ENCODE measurements around the gene SLC38A4. TPM values are rescaled to one million over a fixed set of nuclear protein-coding genes. Genes with fewer than 3 reads are reported as not detected.
A peak's percentile ranks its signal among the peaks of the same experiment; 100 is the strongest.

Gene SLC38A4, protein sequence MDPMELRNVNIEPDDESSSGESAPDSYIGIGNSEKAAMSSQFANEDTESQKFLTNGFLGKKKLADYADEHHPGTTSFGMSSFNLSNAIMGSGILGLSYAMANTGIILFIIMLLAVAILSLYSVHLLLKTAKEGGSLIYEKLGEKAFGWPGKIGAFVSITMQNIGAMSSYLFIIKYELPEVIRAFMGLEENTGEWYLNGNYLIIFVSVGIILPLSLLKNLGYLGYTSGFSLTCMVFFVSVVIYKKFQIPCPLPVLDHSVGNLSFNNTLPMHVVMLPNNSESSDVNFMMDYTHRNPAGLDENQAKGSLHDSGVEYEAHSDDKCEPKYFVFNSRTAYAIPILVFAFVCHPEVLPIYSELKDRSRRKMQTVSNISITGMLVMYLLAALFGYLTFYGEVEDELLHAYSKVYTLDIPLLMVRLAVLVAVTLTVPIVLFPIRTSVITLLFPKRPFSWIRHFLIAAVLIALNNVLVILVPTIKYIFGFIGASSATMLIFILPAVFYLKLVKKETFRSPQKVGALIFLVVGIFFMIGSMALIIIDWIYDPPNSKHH
- under 1 TPM in 2 of 4 donors, not detected in 2; 0.23 to 0.54 TPM for total RNA-seq

DNA sequence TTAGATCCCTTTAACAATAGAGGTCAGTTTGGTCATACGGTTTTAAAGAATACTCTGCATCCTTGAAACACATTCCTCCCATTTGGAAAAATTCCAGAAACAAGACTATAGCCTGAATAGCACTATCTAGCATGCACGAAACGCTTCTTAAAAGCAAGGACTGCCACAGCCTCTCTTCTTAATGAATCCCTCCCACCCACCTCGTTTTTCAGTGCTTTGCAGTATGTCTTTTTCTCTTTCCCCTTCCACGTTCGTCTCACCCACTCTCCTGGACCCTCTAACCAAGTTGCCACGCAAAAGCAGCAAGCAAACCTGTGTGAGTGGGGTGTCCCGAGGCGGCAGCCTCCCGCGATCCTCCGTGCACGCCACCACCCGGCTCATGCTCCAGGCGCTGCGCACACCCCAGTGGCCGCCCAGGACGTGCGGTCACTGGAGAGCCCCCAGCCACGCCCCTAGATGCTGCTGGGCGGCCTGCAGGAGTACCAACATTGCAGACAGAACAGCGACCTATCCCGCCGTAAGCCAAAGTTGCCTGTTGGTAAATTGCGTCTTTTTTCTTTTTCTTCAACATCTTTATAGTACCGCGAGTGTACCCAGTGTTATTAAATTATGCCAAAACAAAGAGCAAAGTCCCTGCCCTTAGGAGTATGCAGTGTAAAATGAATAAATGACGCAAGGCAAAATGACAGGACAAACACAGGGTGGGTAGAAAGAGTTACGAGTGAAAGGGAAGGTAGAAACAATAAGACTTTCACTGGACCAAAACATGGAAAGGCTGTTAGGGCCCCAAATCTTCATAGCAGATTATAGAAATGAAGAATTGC lies at the start of gene SLC38A4:
SLC38A4 (minus strand) TSS at position 407 of the 824 bp plus-strand sequence. CDS start 32,926 bp downstream, outside the sequence.
- Histone ChIP-seq H3K9me3 (no peaks in the 10 kb centered on the region), H3K4me1 (peaks cover 0 to 10% (median 0%) of the 10 kb centered on the region in 3 donors), H3K4me3 (peak within 1 kb of the TSS in 1 of 2 donors; percentile 11), H3K36me3 (no peaks in the 10 kb centered on the region), H3K27ac (no peak within 1 kb of the TSS), H3K27me3 (peaks cover 41% of the 10 kb centered on the region)
- ATAC-seq, result no peak
- 17 to 27% methylated on average over 6 to 13 of the region's 29 CpGs for whole genome bisulfite sequencing, 2 donors (ENCODE audit: low coverage in 1 of 2)
- TF ChIP-seq EP300 (IDR thresholded peaks at IDR 0.05), result no peak
- no peak for TF ChIP-seq POLR2A (IDR thresholded peaks at IDR 0.05)
- TF ChIP-seq, protein P1, sequence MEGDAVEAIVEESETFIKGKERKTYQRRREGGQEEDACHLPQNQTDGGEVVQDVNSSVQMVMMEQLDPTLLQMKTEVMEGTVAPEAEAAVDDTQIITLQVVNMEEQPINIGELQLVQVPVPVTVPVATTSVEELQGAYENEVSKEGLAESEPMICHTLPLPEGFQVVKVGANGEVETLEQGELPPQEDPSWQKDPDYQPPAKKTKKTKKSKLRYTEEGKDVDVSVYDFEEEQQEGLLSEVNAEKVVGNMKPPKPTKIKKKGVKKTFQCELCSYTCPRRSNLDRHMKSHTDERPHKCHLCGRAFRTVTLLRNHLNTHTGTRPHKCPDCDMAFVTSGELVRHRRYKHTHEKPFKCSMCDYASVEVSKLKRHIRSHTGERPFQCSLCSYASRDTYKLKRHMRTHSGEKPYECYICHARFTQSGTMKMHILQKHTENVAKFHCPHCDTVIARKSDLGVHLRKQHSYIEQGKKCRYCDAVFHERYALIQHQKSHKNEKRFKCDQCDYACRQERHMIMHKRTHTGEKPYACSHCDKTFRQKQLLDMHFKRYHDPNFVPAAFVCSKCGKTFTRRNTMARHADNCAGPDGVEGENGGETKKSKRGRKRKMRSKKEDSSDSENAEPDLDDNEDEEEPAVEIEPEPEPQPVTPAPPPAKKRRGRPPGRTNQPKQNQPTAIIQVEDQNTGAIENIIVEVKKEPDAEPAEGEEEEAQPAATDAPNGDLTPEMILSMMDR (IDR thresholded peaks at IDR 0.05), result peak in 1 of 4 experiments; percentile 13

DNA sequence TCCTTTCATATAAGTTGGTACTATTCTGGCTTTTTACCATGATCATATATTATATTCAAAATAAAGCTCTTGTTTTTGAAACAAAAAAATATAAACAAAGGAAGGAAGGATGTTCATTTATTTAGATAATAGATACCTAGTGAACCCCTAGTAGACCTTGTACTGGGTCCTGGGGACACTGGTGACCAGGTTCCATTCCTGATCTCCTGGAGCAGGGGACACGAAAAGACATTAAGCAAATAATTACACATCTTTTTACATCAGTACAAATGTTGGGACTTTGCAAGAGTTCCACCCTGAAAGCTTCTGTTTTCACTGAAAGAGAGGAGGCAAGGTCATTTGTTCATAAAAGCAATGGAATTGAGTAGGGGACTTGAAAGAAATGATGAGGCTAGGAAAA lies 49.3 kb upstream of the SLC38A4 start:
- WGBS, 2 donors (ENCODE audit: low coverage in 1 of 2), result 83 to 90% methylated on average over 1 of the region's 1 CpG
- Histone ChIP-seq H3K27ac (no peak overlapping the region), H3K4me3 (no peak overlapping the region), H3K9me3 (peaks cover 0 to 14% (median 0%) of the 10 kb centered on the region in 3 donors), H3K27me3 (no peaks in the 10 kb centered on the region), H3K4me1 (no peaks in the 10 kb centered on the region), H3K36me3 (no peaks in the 10 kb centered on the region)
- TF ChIP-seq POLR2AphosphoS5 (IDR thresholded peaks at IDR 0.05) (no peak), EP300 (IDR thresholded peaks at IDR 0.05) (no peak), POLR2A (IDR thresholded peaks at IDR 0.05) (no peak)
- TF ChIP-seq, protein P1 (IDR thresholded peaks at IDR 0.05), result no peak
- no peak for ATAC-seq

DNA sequence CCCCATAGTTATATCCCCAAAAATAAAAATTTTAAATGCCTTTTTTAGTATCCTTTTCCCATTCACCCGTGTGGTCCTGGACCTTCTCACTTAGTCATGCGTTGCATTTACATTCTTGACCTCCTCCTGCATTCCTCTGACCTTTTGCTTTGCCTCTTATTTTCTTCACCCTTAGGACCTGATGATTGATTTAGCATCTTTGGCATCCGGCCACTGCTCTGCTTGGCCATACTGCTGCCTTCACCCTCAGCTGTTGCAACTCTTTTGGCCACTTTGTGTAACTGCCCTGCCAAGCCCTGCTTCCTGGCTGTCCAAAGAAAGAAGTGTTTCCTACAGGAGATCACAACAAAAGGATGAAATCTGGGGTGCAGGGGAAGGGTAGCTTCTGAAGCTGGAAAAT lies 48.8 kb upstream of the SLC38A4 start:
- TF ChIP-seq POLR2A (IDR thresholded peaks at IDR 0.05) (no peak), EP300 (IDR thresholded peaks at IDR 0.05) (no peak), POLR2AphosphoS5 (IDR thresholded peaks at IDR 0.05) (no peak)
- TF ChIP-seq, protein P1 (IDR thresholded peaks at IDR 0.05), result no peak
- Histone ChIP-seq H3K36me3 (no peaks in the 10 kb centered on the region), H3K27ac (no peak overlapping the region), H3K4me1 (no peaks in the 10 kb centered on the region), H3K4me3 (no peak overlapping the region), H3K9me3 (peaks cover 0 to 14% (median 0%) of the 10 kb centered on the region in 3 donors), H3K27me3 (no peaks in the 10 kb centered on the region)
- no peak for ATAC-seq
- WGBS, 2 donors (ENCODE audit: low coverage in 1 of 2), result 60 to 72% methylated on average over 3 of the region's 3 CpGs

DNA sequence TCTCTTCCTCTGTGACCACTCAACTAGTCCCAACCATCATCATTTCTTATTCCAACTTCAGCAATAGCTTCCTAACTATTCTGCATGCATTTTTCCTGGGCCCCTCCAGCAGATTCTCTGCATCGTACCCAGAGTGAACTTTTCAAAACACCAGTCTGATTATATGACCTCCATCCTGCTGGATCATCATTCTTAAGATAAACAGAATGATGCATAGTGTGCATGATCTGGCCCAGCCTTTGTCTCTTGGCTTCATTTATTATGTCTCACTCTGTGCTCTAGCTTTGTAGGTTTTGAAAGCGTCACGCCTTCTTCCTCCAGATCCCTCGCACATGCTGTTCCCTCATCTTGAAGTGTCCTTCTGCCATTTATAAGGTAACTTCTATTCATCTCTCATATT lies 46.3 kb upstream of the SLC38A4 start:
- Histone ChIP-seq H3K4me1 (no peaks in the 10 kb centered on the region), H3K4me3 (no peak overlapping the region), H3K36me3 (no peaks in the 10 kb centered on the region), H3K9me3 (peaks cover 0 to 9% (median 0%) of the 10 kb centered on the region in 3 donors), H3K27ac (no peak overlapping the region), H3K27me3 (no peaks in the 10 kb centered on the region)
- 58 to 71% methylated on average over 4 of the region's 4 CpGs for WGBS, 2 donors (ENCODE audit: low coverage in 1 of 2)
- TF ChIP-seq, protein P1 (IDR thresholded peaks at IDR 0.05), result no peak
- TF ChIP-seq EP300 (IDR thresholded peaks at IDR 0.05) (no peak), POLR2A (IDR thresholded peaks at IDR 0.05) (no peak), POLR2AphosphoS5 (IDR thresholded peaks at IDR 0.05) (no peak)
- ATAC-seq, result no peak
